Cardiac muscle cell (in vitro differentiated cells and primary cell): ENCODE data around the gene C20orf202. TPM values are rescaled to one million over a fixed set of nuclear protein-coding genes. Genes with fewer than 3 reads are reported as not detected.

Source experiments
- DNase-seq, 2 donors: peaks; one replicate each; pipeline versions ENCODE4 v3.0.0 to v3.0.0-alpha.2; 2010 to 2017; ENCODE audit warnings: low read depth in 1 of 2, low spot score in 1 of 2
- H3K27ac ChIP-seq: fragments of 200-600 bp; sonication (generic); 2 replicates; pipeline ENCODE4 v1.5.1; 2016
- H3K27me3 ChIP-seq: fragments of 200-600 bp; sonication (generic); 2 replicates; pipeline ENCODE4 v1.6.0; 2016; ENCODE audit warnings: control low read depth
- H3K36me3 ChIP-seq: fragments of 200-600 bp; sonication (generic); 2 replicates; pipeline ENCODE4 v1.5.1; 2016; ENCODE audit warnings: control low read depth
- H3K4me1 ChIP-seq: fragments of 200-600 bp; sonication (generic); 2 replicates; pipeline ENCODE4 v1.8.1; 2017; ENCODE audit warnings: low read depth, mild to moderate bottlenecking, mixed run types
- H3K4me3 ChIP-seq: fragments of 200-600 bp; sonication (generic); 2 replicates; pipeline ENCODE4 v1.5.1; 2016; ENCODE audit warnings: mild to moderate bottlenecking
- H3K9me3 ChIP-seq: fragments of 200-600 bp; sonication (generic); 2 replicates; pipeline ENCODE4 v1.5.1; 2017; ENCODE audit warnings: low read depth, mild to moderate bottlenecking, control low read depth
- CTCF ChIP-seq: IDR thresholded peaks from 2 replicates; pipeline ENCODE4 v1.5.1; 2012; ENCODE audit warnings: low read depth, mild to moderate bottlenecking, low read length
- polyA plus RNA-seq: library from polyadenylated mRNA; unstranded; fragments of >200 nt; fragmentation: Nextera tagmentation; extraction: Ambion mirVana; gene quantifications from 2 replicates; pipeline ENCODE4 v1.2.1, GENCODE V29; 2016
- total RNA-seq: library from RNA; depleted of rRNA; stranded (reverse); fragments of >200 nt; gene quantifications from 2 replicates; pipeline ENCODE4 v1.2.3, GENCODE V29; 2016

Gene C20orf202
- total and polyA plus RNA-seq, 2 experiments from 2014 or later: 0.27 to 0.83 TPM

GRCh38 chr20:1160991-1161390 is 42.3 kb upstream of the C20orf202 start:
- no peak for TF ChIP-seq CTCF
- peaks cover 20% of the 10 kb centered on the region for H3K36me3 ChIP-seq
- H3K27ac ChIP-seq: no peak overlapping the region
- H3K4me1 ChIP-seq: no peaks in the 10 kb centered on the region
- no peaks in the 10 kb centered on the region for H3K9me3 ChIP-seq
- no peak for DNase-seq
- no peak overlapping the region for H3K4me3 ChIP-seq
- no peaks in the 10 kb centered on the region for H3K27me3 ChIP-seq

- peaks cover 35% of the 10 kb centered on the region for H3K36me3 ChIP-seq
- no peak overlapping the region for H3K4me3 ChIP-seq
- no peak for TF ChIP-seq CTCF
- no peaks in the 10 kb centered on the region for H3K4me1 ChIP-seq
- no peak for DNase-seq
- H3K27me3 ChIP-seq: no peaks in the 10 kb centered on the region
- H3K9me3 ChIP-seq: no peaks in the 10 kb centered on the region
- H3K27ac ChIP-seq: no peak overlapping the region
Measured at GRCh38 chr20:1163105-1163504, 40.1 kb upstream of the C20orf202 start.

GRCh38 chr20:1163653-1164052 is 39.6 kb upstream of the C20orf202 start:
- no peak overlapping the region for H3K4me3 ChIP-seq
- no peaks in the 10 kb centered on the region for H3K9me3 ChIP-seq
- no peak overlapping the region for H3K27ac ChIP-seq
- no peaks in the 10 kb centered on the region for H3K4me1 ChIP-seq
- no peak for DNase-seq
- H3K36me3 ChIP-seq: peaks cover 35% of the 10 kb centered on the region
- H3K27me3 ChIP-seq: no peaks in the 10 kb centered on the region
- no peak for TF ChIP-seq CTCF

GRCh38 chr20:1164871-1165270 is 38.4 kb upstream of the C20orf202 start:
- no peak for DNase-seq
- TF ChIP-seq CTCF: no peak
- Histone ChIP-seq H3K9me3 (no peaks in the 10 kb centered on the region), H3K4me1 (no peaks in the 10 kb centered on the region), H3K27me3 (no peaks in the 10 kb centered on the region), H3K4me3 (no peak overlapping the region), H3K36me3 (peaks cover 35% of the 10 kb centered on the region), H3K27ac (no peak overlapping the region)

- no peaks in the 10 kb centered on the region for H3K4me1 ChIP-seq
- H3K9me3 ChIP-seq: no peaks in the 10 kb centered on the region
- H3K27me3 ChIP-seq: no peaks in the 10 kb centered on the region
- peaks cover 32% of the 10 kb centered on the region for H3K36me3 ChIP-seq
- TF ChIP-seq CTCF: no peak
- H3K4me3 ChIP-seq: no peak overlapping the region
- H3K27ac ChIP-seq: no peak overlapping the region
- DNase-seq: no peak
Measured at GRCh38 chr20:1165521-1165920, 37.7 kb upstream of the C20orf202 start.

GRCh38 chr20:1165941-1166340 is 37.3 kb upstream of the C20orf202 start:
- Histone ChIP-seq H3K36me3 (peaks cover 32% of the 10 kb centered on the region), H3K9me3 (no peaks in the 10 kb centered on the region), H3K4me1 (no peaks in the 10 kb centered on the region), H3K27ac (no peak overlapping the region), H3K4me3 (no peak overlapping the region), H3K27me3 (no peaks in the 10 kb centered on the region)
- DNase-seq: no peak
- no peak for TF ChIP-seq CTCF
